NOMO-1 (cell line): ENCODE results near the gene TNPO3.

Experiments used
- DNase-seq, 2 experiments: peaks; one replicate each; lab custom pipeline; 2025; ENCODE audit not compliant: unreplicated experiment in 2 of 2; lab: John Stamatoyannopoulos, UW

The TNPO3 gene

DNA sequence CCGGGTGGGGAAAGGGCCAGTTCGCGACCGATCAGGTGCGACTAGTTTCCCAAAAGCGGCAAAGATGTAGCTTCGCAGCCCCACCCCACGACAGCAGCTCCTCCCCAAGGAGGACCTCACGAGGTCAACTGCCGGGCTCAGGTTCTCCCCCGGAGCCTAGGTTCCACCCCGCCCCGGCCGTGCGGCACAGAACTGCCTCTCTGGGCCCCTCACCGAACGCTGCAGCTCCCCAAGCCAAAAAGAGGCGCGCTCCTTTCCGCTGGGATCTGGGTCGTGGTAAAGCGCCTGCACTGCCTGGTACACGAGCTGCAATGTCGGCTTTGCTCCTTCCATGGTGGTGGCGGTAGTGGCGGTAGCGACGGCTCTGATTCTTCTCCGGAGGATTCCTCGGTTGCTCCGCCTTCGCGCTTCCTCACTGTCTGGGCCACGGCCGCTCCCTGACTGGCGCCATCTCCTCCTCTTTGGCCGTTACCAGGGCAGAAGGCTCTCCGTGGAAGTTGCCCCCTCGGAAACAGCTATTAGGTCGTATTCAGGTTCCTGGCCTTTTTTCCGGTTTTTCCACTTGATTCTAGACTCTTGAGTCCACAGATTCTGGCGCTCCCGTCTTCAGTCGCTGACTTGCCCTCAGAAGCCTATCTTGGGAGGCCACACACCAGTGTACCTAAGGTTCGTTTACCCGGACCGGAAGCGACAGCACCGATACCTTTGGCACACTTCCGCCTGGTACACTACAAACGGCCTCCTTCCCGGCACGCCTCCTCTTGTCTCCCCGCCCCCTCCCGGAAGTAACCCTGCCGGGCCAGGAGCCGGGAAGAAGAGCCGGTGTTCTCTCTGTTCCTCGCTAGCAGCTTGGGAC lies at the start of gene TNPO3:
TSS of gene TNPO3 (minus strand) at position 674 of the 856 bp plus-strand sequence. CDS start at position 333, 341 bp downstream.
- DNase-seq = peak; percentile 64 to 65

DNA sequence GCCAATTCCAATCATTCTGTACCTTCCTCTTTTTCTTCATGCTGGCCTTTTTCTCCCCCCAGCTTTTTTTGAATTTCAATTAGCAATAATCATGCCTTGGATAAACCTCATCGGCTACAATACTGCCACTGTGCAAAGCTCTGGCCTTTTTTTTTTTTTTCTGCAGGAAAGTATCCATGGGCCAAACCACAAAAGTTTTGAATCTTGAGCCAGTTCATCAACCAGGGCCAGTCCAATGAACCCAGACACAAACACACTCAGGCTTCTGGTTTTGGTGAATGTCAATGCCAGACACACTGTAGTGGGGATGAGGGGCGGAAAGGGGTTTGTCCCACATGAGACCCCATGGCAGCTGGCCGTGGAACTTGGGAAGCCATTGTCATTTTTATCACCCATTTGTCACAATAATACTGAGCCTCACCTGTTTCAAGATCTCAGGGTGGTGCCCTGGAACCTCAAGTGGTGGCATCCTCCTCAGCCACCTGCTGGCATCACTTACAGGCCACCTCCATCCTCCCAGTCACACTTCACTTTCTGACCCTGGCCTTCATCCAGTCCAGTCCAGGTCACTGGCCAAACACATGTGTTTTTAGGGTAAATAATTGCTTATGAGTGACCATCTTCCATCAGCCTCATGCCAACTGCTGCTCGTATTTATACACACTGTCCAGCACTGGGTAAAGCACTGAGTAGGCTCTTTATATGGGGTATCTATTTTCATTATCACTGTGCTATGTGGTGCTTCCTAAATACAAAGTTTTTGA lies 48.8 kb upstream of the TNPO3 start:
- no peak for DNase-seq

- DNase-seq = no peak
These were observed 46.8 kb upstream of the TNPO3 start for GRCh38 chr7:129101746-129102145.

DNA sequence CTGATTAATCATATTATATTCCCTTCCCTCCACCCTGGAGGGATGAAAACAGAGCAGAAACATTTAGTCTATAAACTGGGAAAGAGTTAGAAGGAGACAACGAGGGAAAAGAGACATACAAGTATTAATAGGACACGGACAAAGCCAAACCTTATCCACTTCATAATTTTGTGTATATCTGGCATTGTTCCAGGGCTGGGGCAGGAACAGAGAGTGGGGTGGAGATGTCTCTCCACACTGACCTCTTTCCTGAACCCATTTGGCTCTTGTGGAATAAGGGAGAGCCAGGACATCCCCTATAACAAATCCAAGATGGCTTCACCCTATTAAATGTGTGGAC lies 45.9 kb upstream of the TNPO3 start:
- no peak for DNase-seq

DNA sequence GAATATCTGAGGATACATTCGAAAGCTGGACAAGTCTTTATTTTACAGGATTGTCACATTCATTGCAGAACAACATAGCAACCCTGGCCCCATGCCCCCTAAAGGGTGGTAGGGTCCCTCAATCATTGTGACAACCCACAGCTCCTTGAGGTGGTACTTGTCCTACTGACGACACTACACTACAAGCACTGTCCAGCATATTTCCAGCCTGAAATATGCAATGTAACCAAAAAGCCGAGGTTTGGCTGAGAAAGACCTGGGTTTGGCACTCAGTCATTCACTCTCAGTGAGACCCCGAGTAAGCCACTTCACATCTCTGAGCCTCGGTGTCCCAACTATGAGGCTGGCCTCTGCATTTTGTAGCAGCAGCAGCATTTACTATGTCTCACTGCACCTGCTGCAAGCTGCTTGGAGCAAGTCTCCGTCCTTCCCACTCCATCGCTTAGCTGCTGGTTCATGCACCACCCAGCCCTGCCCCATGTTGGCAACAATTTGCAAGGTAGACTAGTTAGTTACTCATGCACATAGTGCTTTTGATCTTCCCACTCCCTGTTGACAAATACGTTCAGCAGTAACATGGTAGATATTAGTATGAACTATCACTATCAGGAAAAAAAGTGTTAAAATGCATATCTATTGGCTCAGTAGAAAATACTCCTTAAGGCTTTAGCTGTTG lies 43.6 kb upstream of the TNPO3 start:
- DNase-seq = no peak

DNA sequence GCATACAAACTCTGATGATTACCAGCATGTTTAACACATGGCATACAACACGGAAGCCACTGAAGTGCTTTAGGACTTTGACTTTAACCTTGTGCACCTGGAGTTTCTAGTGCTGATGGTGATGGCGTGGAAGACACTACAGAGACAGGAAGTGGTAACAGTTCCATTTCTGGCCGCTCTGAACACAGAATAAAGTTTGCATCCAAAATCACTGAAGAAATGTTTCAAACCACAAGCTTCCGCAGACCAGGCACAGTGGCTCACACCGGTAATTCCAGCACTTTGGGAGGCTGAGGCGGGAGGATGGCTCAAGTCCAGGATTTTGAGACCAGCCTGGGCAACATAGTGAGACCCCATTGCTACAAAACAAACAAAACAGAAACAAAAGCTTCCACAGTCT lies 40.3 kb upstream of the TNPO3 start:
- DNase-seq = no peak

GRCh38 chr7:129094501-129094900 lies 39.6 kb upstream of the TNPO3 start:
- no peak for DNase-seq

GRCh38 chr7:129093867-129094456 lies 39.1 kb upstream of the TNPO3 start:
- no peak for DNase-seq

- peak; percentile 21 to 50 for DNase-seq
These were observed 36.6 kb upstream of the TNPO3 start for GRCh38 chr7:129091484-129092002.

DNA sequence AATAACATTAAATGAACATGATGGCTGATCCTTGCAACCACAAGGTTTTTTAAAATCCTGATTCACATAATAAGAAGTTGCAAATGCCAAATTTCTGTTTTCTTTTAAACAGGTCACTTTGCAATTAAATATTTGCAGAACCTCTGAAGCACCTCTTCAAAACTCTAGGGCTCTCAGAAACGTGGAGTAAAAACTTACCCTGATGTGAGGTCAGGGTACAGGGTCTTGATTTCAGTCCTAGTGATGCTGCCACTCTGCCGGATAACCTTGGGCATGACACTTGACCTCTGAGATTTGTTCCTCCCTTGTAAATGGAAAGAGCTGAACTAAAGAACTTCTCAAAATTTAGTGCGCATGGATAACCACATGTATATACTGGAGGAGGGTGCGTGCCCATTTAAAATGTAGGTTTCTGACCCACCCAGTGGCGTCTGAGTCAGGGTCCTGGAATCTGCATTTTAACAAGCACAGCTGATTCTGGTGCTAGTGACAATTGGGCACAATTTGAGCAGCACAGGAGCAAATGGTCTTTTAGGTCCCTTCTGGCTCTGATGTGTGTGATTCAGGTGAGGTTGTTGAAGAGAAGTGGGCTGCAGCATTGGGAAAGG lies 35.5 kb upstream of the TNPO3 start:
- DNase-seq = no peak

DNA sequence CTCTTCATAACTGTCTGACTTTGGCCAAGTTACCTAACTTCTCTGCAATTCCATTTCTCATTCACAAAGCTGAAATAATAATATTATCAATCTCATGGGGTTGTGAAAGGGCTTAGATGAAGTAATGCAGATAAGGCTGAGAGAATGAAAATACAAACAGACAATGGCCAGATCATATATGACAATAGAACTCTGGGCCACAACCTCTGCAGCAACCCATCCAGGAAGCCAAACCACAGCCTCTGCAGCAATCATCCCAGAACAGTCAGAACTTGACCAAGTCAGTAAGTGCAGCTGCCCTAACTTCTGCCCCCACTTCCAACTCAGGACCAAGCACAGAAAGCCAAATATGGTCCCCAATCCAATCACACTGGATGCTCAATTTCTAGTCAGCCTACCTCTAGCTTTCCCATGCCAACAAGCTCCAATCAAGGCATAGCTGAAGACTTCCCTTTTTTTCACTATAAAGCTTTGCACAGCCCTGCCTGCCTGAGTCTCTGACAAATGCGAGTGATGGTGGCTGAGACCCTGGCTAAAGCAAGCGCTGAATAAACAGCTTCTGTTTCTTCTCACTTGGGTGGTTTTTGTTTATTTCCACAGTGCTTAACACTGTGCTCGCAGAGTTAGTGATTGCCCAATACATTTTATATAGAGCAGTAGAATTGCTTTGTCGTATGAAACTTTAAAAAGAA lies 34.8 kb upstream of the TNPO3 start:
- DNase-seq = peak; percentile 12 to 30

DNA sequence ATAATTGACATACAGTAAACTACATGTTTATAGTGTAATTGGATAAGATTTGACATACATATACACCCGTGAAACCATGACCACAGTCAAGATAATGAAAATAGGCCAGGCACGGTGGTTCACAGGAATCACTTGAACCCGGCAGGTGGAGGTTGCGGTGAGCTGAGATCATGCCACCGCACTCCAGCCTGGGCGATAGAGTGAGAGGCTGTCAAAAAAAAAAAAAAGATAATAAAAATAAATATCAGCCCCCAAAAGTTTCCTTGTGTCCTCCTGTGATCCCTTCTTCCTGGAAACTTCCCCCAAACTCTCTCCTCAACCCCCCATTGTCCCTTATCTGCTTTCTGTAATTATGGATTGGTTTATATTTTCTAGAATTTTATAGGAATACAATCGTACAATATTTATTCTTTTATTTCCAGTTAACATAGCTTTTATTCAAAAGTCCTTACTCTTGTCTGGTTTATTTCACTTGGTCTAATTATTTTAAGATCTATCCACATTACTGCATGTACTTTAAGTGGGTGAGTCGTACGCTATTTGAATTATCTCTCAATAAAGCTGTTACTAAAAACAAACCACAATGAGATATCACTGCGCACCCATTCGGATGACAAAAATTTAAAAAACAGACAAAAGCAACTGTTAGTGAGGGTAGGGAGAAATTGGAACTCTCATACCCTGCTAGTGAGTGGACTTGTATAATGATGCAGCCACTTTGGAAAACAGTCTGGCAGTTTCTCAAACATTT lies 30.1 kb upstream of the TNPO3 start:
- DNase-seq = no peak

GRCh38 chr7:129083525-129083924 lies 28.6 kb upstream of the TNPO3 start:
- DNase-seq = no peak

DNA sequence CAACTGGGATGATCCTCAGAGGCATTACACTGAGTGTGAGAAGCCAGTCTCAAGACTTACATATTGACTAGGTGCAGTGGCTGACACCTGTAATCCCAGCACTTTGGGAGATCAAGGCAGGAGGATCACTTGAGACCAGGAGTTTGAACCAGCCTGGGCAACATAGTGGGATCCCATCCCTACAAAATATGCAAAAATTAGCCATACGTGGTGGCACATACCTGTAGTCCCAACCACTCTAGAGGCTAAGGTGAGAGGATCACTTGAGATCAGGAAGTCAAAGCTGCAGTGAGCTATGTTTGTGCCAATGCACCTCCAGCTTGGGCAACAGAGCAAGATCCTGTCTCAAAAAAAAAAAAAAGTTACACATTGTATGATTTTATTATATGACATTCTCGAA lies 23.5 kb upstream of the TNPO3 start:
- no peak for DNase-seq

DNA sequence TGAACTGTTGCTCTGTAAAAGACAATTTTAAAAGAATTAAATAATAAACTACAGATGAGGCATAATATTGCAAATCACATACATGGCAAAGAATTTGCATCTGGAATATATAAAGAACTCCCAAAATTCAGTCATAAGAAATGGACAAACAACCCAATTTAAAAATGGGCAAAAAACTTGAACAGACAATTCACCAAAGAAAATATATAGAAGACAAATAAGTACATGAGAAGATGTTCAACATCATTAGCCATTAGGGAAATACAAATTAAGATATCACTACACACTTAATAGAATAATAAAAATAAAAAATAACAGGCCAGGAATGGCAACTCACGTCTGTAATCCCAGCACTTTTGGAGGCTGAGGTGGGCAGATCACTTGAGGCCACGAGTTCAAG lies 22.0 kb upstream of the TNPO3 start:
- DNase-seq = no peak

GRCh38 chr7:129074994-129075393 lies 20.1 kb upstream of the TNPO3 start:
- DNase-seq = no peak

GRCh38 chr7:129074361-129074871 lies 19.5 kb upstream of the TNPO3 start:
- DNase-seq = no peak

DNA sequence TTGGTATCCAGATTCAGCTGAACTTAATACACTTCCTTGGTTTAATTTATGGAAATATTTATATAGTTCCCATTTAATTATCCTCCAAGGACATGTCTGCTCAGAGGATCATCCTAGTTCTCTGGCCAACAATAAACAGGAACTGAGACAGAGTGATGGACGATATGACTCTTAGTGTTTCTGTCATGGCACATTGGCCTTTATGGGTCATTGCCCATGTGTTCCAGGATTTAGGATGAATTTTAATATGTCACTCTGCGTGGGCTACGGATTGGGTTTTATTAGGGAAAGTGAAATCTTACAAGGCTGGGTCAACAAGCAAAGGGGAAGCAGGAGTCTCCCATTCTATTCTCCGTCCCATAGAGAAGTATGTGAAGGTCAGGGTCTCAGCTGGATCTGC lies 18.8 kb upstream of the TNPO3 start:
- DNase-seq = no peak

GRCh38 chr7:129073204-129073603 lies 18.3 kb upstream of the TNPO3 start:
- DNase-seq = no peak
